ENCODE data around the gene AURKAIP1.
"Not testable (repeated sequence)": the region's sequence is repeated elsewhere in the genome, so short reads cannot be mapped to it uniquely, and the experiment has no call there.

DNA sequence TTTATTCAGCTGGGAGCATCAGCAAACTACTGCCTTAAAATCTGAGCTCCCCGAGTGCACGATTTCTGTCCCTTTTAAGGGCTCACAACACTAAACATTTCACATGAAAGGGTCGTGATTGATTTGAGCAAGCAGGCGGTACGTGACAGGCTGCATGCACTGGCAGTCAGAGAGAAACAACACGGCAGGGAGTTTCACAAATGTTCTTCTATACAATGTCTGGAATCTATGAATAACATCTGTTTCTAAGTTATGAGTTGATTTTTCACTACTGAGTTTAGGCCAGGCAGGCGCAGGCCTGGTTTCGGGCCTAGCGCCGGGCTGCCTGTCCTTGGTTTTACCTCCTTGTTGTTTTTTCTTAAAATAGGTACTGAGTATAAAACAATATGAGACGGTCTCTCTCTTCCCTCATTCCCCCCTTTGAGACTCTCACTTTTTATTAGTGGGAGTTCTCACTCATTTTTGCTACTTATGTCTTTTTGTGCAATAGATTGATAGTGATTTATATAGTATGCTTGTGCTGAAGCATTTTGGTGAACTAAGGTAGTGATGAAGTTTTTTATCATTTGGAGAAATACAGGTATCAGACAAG lies 37.4 kb upstream of the AURKAIP1 start:
- TF ChIP-seq, protein P1, sequence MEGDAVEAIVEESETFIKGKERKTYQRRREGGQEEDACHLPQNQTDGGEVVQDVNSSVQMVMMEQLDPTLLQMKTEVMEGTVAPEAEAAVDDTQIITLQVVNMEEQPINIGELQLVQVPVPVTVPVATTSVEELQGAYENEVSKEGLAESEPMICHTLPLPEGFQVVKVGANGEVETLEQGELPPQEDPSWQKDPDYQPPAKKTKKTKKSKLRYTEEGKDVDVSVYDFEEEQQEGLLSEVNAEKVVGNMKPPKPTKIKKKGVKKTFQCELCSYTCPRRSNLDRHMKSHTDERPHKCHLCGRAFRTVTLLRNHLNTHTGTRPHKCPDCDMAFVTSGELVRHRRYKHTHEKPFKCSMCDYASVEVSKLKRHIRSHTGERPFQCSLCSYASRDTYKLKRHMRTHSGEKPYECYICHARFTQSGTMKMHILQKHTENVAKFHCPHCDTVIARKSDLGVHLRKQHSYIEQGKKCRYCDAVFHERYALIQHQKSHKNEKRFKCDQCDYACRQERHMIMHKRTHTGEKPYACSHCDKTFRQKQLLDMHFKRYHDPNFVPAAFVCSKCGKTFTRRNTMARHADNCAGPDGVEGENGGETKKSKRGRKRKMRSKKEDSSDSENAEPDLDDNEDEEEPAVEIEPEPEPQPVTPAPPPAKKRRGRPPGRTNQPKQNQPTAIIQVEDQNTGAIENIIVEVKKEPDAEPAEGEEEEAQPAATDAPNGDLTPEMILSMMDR (IDR thresholded peaks at IDR 0.05; ENCODE audit: low read depth, low read length): not testable (repeated sequence)
- not testable (repeated sequence) for TF ChIP-seq POLR2A (IDR thresholded peaks at IDR 0.05; ENCODE audit: extremely low read depth, insufficient read length)
- TF ChIP-seq, protein P2, sequence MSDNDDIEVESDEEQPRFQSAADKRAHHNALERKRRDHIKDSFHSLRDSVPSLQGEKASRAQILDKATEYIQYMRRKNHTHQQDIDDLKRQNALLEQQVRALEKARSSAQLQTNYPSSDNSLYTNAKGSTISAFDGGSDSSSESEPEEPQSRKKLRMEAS (IDR thresholded peaks at IDR 0.05; ENCODE audit: low read depth, low read length): not testable (repeated sequence)

Measured in NB4 (cell line).